ENCODE results near the gene IL20RB. TPM values are rescaled to one million over a fixed set of nuclear protein-coding genes. Genes with fewer than 3 reads are reported as not detected.

IL20RB gene, protein sequence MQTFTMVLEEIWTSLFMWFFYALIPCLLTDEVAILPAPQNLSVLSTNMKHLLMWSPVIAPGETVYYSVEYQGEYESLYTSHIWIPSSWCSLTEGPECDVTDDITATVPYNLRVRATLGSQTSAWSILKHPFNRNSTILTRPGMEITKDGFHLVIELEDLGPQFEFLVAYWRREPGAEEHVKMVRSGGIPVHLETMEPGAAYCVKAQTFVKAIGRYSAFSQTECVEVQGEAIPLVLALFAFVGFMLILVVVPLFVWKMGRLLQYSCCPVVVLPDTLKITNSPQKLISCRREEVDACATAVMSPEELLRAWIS
- total RNA-seq, result 15.8 TPM

DNA sequence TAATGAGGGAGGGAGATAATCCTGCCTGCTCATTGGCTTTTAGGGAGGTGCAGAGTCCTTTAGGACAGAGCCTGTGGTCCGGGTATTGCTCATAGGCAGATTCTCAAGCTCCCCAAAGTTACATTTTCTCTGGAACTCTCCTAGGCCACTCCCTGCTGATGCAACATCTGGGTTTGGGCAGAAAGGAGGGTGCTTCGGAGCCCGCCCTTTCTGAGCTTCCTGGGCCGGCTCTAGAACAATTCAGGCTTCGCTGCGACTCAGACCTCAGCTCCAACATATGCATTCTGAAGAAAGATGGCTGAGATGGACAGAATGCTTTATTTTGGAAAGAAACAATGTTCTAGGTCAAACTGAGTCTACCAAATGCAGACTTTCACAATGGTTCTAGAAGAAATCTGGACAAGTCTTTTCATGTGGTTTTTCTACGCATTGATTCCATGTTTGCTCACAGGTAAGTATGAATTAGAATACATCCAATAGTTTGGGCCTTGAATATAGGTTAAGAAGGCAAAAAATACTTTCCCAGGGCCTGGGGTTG lies at the start of gene IL20RB:
Gene IL20RB (plus strand): TSS at position 233 of the 538 bp plus-strand sequence. CDS start 131 bp downstream, at position 364.
- no peak for DNase-seq

DNA sequence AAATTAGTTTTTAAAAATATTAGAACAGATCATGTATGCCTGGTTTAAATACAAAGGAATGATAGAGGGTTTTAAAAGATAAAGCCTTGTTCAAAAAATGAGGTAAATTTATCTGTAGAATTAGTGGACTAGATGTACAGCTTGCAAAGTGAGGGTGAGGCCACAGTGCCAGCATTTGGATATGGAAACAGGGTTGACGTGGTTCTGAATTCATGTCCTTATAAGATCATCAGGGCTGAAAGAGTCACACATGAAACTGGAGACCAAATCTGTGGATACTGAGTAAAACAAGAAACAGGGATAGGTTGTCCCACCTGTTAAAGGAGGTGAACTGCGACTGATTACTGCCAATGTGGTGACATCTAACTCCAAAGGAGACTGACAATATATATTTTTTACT lies 49.5 kb upstream of the IL20RB start:
- no peak for DNase-seq

DNA sequence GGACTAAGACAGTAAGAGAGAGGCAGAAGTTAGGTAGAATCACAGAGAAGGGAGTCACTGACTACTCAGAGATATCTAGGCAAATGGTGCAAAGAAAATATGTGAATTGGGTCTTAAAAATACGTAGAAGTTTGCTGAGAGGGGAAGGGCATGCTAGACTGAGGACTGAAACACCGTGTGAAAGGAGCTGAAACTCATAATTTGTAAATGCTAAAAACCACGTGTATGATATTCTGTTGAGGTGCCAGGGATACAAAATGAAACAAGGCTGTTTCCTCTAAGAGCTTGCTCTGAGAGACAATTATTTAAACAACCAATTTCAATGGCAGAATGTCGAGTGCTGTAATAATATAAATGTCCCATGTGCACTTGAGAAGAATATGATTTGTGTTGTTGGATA lies 48.6 kb upstream of the IL20RB start:
- no peak for DNase-seq

DNA sequence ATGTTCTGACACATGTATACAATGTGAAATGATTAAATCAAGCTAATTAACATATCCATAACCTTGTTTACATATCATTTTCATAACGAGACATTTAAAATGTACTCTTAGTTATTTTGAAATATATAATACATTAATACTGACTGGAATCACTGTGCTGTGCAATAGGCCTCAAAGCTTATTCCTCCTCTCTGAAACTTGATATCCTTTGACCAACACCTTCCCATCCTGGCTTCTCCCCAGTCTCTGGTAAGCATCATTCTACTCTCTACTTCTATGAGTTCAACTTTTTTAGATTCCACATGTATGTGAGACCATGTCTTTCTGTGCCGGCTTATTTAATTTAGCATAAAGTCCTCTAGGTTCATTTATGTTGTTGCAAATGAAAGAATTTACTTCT lies 47.1 kb upstream of the IL20RB start:
- DNase-seq, result no peak

DNA sequence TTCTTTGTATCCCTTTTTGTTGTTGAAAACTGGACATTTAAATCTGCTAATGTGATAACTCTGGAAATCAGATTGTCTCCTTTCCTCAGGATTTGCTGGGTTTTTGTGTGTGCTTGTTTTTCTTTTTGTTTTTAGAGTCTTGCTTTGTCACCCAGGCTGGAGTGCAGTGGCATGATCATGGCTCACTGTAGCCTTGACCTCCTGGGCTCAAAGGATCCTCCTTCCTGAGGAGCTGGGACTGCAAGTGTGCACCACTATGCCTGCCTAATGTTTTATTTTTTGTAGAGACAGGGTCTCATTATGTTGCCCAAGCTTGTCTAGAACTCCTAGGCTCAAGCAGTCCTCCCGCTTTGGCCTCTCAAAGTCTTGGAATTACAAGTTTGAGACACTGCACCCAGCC lies 44.6 kb upstream of the IL20RB start:
- DNase-seq, result no peak

DNA sequence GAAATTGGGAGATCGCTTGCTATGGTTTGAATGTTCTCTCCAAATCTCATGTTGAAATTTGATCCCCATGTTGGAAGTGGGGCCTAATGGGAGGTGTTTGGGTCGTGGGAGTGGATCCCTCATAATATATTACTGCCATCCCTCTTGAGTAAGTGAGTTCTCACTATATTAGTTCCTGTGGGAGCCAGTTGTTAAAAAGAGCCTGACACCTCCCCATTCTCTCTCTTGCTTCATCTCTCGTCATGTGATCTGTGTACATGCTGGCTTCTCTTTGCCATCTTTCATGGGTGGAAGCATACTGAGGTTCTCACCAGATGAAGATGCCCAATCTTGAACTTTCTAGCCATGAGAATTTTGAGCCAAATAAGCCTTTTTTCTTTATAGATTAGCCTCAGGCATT lies 43.0 kb upstream of the IL20RB start:
- no peak for DNase-seq

DNA sequence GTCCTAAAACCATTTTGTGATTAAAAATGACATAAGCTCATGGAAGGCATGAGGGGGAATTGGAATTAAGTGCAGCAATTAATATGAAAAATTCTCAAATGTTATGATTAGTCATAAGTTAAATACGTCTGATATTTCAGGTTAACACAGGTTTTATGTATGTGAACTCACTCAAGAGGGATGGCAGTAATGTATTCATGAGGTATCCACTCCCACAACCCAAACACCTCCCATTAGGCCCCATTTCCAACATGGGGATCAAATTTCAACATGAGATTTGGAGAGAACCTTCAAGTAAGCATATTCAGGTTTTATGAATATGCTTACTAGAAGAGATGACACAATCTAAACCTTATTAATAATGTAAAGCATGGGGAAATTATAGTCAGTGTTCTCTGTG lies 41.6 kb upstream of the IL20RB start:
- no peak for DNase-seq

DNA sequence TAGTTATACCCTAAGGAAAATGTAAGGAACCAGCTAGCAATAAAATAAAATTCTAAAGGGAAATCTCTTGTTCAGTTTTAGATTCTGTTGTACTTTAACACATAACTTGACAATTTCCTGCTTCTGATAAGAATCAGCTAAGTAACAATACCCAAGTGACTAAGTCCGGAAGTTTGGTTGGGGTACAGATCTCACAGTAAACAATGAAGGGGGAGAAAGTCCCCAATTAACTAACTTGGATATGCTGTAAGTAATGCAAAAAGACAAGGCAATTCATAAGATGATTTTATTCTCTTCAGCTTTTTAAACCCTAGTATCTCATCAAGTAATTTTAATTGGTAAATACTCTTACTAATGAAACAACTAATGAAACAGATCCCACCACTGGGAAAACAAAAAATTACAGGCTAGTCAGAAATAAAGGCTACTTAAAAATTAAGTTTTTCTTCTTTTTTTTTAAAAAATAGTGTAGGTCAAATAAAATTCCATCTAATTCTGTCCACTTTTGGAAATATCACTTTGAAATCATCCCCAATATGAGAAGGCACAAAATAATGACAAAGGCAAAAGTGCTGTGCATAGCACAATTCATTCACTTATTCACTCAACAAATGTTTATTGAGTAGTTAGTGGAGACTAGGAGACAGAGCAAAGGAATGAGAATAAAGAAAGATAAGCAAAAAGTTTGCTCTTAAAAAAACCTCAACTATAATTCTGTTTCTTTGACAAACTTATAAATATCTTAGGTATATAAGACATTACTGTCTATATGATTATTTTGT lies 37.8 kb upstream of the IL20RB start:
- DNase-seq, result no peak

DNA sequence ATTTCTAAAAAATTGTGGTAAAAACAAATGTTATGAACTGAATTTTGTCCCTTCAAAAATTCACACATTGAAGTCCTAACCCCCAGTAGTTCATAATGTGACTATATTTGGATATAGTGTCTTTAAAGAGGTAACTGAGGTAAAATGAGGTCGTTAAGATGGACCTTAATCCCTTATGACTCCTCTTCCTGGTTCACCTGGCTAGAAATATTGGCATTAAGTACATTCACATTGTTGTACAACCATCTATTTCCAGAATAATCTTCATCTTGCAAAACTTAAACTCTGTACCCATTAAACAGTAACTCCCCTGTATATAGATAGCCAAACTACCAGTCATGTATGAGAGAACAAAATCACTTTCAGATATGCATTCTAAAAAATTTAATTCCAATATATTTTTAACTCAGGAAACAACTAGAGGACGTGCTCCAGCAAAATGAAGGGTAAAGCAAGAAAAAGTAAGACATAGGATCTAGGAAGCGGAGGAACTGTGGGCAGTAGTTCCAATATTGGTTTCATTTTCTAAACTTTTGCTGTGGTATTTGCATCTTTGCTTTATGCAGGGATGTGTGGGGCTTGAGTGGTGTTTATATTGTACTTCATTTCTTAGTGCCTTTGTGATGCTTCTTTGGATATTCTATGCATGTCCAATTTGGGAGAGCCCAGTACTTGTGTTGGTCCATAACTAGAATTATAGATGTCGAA lies 36.7 kb upstream of the IL20RB start:
- no peak for DNase-seq

DNA sequence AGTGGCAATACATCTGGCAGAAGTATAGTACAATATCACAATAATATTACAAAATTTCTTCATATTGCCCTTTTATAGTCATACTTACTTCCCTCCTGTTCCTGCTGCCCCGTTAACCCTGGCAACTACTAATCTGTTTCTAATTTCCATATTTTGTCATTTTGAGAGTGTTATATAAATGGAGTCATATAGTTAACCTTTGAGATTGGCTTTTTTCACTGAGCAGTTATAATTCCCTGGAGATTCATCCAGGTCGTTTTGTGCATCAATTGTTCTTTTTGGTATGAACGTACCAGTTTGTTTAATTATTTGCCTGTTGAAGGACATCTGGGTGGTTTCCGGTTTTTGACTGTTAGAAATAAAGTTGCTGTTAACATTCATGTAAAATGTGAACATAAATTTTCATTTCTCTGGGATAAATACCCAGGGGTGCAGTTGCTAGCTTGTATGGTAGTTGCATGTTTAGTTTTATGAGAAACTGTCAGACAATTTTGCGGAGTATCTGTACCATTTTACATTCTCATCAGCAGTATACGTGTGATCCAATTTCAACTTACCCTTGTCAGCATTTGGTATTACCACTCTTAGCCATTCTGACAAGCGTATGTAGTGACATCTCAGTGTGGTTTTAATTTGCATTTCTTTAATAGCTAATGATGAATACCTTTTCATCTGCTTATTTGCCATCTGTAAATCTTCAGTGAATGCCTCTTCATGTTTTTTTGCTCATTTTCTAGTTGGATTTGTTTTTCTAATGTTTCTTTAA lies 32.2 kb upstream of the IL20RB start:
- DNase-seq, result no peak

DNA sequence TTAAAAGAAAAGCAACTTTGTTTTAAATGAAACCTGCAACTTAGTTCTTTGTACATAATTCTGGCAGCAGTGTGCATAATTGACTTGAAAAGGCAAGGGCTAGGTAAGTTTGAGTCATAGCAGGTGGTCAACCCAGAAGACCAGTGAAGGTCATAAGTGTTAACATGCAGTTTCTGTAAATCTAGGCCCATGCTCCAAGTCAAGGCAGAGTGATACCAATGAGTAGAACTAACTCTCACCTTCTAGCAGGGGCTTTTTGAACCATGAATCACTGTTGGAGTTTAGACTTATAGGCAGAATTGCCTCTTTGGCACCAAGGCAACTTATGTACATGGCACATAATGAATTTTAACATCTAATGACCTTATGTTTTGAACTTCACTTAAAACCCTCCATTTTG lies 29.5 kb upstream of the IL20RB start:
- DNase-seq, result no peak

DNA sequence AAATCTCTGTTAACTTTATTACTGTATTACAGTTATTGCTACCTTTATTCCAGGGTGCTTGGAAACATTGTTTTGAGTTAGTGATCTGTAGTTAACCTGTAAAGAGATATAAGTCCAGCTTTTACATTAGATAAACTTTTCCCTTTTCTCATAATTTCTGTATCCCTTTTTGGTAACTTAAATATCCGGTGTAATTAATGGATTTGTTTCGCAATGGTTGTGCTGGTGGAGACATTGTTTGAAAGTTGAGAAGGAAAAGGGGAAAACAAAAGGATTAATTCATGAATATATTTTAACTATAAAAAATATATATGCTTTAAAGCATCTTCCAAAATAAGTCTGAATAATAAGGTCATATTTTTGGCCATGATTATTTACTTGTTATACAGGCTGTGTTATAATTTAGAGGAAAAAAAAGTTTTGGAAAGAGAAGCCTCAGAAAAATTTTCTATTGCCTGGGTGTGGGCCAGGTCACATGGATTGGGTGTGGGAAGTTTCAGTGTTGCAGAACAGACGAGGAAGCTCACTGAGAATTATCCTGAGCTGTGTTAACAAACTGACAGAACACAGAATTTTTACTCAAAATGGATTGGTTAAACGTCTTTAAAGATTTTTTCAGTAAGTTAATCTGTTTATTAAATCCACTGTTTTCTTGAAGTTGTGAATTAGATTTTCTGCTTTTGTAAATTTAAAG lies 27.7 kb upstream of the IL20RB start:
- DNase-seq, result peak; percentile 30

DNA sequence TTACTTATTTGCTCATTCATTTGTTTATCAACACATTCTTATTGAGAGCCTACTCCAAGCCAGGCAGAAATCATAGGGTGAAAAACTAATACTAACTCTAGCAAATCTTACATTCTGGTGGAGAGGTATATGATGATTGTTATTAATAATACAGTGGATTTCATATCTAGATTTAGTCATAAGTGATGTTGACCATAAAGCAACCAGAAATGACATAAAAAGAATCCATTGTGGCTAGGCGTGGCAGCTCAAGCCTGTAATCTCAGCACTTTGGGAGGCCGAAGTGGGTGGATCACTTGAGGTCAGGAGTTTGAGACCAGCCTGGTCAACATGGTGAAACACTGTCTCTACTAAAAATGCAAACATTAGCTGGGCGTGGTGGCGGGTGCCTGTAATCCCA lies 26.2 kb upstream of the IL20RB start:
- no peak for DNase-seq

DNA sequence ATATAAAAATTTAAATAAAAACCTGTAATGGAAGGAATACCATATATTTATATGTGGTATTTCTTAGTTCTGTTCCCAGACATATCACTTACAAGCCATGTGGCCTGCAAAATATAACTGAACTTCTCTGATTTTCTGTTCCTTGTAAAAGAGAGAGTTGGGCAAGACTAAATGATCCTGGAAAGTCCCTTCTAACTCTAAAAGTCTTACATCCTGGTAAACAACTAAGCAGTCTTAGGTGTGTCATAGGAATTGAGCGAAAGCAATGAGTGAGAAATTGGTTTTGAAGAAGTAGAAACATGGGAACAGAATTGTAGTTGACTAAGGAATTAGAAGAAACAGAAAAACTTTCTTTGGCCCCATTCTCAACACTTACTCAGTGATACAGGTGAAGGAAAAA lies 25.3 kb upstream of the IL20RB start:
- no peak for DNase-seq

DNA sequence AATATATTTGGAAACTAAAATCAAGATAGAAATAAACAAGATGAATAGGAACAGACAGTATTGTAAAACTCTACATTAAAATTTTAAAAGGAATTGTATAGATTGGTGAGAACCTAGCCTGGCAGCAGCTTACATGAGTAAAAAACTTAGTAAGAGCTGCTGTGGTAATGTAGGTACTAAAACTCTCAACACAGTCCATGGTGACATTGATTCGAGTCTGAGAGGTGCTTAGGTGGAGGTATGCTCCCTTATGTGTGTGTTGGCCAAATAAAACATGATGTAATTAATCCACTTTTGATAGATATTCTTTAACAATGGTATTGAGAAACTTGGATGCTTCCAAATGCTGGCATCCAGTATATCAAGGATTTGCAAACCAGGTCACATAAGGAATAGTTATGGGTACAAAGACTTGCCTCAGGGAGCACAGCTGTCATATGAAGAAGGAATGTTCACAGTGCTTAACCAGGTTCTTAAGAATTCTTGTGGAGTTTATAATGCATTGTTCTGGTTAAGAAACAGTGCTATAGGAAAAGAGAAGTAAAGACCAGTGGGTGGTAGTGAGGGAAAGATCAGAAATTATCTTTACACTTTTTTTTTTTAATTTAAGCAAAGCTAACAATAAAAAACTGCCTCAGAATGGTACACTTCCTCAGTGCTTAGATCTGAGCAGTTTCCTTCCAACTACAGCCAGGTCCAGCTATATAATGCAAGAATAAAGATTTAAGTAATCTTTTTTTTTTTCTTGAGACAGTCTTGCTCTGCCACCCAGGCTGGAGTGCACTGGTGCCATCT lies 24.6 kb upstream of the IL20RB start:
- DNase-seq, result no peak

DNA sequence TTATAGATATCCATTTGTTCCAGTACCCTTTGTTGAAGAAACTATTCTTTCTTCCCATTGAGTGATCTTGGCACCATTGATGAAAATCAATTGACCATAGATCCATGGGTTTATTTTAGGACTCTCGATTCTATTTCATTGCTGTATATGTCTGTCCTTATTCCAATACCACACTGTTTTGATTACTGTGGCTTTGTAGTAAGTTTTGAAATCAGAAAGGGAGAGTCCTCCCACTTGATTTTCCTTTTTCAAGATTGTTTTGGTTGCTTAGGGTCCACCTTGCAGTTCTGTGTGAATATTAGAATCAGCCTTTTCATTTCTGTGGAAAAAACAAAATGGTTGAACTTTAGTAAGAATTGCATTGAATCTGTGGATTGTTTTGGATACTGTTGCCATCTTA lies 20.6 kb upstream of the IL20RB start:
- no peak for DNase-seq

DNA sequence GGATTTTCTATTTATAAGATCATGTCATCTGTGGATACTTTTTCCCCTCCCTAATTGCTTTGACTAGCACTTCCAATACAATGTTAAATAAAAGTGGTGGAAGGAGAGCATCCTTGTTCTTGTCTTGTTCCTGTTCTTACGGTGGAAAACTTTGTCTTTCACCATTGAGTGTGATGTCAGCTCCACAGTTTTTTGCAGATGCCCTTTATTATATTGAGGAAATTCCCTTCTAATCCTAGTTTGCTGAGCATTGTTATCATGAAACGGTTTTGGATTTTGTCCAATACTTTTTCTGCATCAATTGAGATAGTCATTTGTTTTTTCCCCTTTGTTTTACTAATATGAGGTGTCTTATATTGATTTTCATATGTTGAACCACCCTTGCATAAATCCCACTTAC lies 19.9 kb upstream of the IL20RB start:
- no peak for DNase-seq

DNA sequence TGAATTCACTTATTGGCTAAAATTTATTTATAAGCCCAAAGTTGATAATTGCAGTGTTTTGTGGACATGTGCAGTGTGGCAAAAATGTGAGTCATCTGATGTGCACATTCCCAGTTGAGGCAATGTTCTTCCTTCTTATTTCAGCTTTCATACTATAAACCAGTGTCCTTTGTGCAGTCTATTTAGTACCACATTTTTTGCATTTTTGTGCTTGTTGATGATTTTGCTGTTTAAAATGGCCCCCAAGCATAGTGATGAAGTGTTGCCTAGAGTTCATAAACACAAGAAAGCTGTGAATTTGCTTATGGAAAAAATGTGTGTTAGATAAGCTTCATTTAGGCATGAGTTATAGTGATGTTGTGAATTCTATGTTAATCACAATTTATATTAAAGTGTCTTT lies 19.4 kb upstream of the IL20RB start:
- DNase-seq, result no peak

DNA sequence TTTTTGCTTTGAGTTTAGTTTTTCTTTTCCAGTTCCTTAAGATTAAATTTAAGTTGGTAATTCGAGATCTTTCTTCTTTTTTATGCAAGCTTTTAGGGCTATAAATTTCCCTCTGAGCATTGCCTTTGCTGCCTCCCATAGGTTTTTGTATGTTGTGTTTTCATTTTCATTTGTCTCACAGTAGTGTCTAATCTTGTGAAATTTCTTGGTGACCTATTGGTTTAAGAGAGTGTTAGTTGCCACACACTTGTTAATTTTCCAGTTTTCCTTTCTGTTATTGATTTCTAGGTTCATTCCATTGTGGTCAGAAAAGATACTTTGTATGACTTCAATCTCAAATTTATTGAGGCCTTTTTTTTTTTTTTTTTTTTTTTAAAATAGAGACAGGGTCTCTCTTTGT lies 18.3 kb upstream of the IL20RB start:
- no peak for DNase-seq

DNA sequence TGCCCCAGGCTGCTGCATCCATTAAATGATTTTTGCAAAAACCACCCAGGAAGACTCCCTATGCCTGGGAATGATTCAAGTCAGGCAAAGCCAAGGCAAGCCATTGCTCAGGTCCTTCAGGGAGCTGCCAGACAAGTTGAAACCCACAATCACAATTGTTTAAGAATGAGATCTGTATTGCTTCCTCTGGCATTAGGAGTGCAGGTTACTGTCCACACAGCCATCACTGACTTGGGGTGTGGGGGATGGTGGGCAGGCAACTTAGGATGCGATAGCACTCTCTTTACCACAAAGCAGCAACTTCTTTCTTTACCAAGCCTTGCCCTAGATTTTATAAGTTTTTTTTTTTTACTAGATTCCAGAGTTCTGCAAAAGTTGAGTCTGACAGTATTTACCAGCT lies 15.0 kb upstream of the IL20RB start:
- no peak for DNase-seq

DNA sequence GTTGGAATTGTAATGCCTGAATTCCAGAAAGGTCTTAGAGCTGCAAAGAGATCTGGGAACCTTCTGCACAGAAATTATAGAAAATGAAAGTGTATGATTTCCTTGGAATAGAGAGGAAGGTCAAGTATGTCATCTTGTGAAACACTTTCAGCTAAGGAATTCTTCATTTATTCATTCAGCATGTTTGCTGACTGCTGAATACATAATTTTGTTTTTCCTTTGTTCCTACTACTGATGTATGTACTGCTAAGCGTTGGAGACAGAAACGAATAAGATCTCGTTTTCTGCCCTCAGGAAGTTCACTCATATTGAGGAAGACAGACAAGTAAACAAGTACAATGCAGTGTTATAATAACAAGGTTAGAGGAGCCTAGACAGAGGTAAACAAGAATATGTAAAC lies 14.3 kb upstream of the IL20RB start:
- no peak for DNase-seq
